NCI-H510A treated with DMSO at 0.1 percent for 48 hours (cell line): Measurements from ENCODE around the gene ETHE1.
"Not testable (repeated sequence)": the region's sequence is repeated elsewhere in the genome, so short reads cannot be mapped to it uniquely, and the experiment has no call there.

Experiments used
- DNase-seq: peaks from one replicate; lab custom pipeline; 2025; lab: John Stamatoyannopoulos, UW

The ETHE1 gene

GRCh38 chr19:43551399-43552197, 24.6 kb upstream of the ETHE1 start:
- DNase-seq = no peak

- no peak for DNase-seq
Observed at GRCh38 chr19:43548706-43549105, 21.7 kb upstream of the ETHE1 start.

GRCh38 chr19:43547926-43548325, 20.9 kb upstream of the ETHE1 start:
- not testable (repeated sequence) for DNase-seq

- DNase-seq = no peak
Observed at GRCh38 chr19:43546581-43546980, 19.6 kb upstream of the ETHE1 start.

GRCh38 chr19:43545981-43546380, 19.0 kb upstream of the ETHE1 start:
- DNase-seq = no peak

- no peak for DNase-seq
Observed at GRCh38 chr19:43545276-43545675, 18.3 kb upstream of the ETHE1 start.

- no peak for DNase-seq
Observed at GRCh38 chr19:43544077-43544476, 17.1 kb upstream of the ETHE1 start.

GRCh38 chr19:43541920-43542650, 15.1 kb upstream of the ETHE1 start:
- no peak for DNase-seq

GRCh38 chr19:43540381-43540780, 13.4 kb upstream of the ETHE1 start:
- DNase-seq = no peak

- DNase-seq = no peak
Observed at GRCh38 chr19:43538922-43539321, 11.9 kb upstream of the ETHE1 start.

GRCh38 chr19:43534816-43535761, 8.1 kb upstream of the ETHE1 start:
- DNase-seq = no peak

- DNase-seq = no peak
Observed at GRCh38 chr19:43534305-43534815, 7.4 kb upstream of the ETHE1 start.

- peak; percentile 80 for DNase-seq
Observed at GRCh38 chr19:43533546-43534304, 6.7 kb upstream of the ETHE1 start.

- peak; percentile 87 for DNase-seq
Observed at GRCh38 chr19:43532962-43533545, 6.1 kb upstream of the ETHE1 start, which contains the start of gene ZNF575. TSS of gene ZNF575 (plus strand) at chr19:43533188. CDS start at chr19:43534423, 1,235 bp downstream.

- no peak for DNase-seq
Observed at GRCh38 chr19:43532571-43532961, 5.6 kb upstream of the ETHE1 start.

GRCh38 chr19:43527860-43528622, 1.0 kb upstream of the ETHE1 start:
- peak; percentile 72 for DNase-seq

- DNase-seq = no peak
Observed at GRCh38 chr19:43525836-43526771, 897 bp downstream of the ETHE1 start.

- no peak for DNase-seq
Observed at GRCh38 chr19:43524922-43525835, 1.8 kb downstream of the ETHE1 start.
